HL-60 (cell line): ENCODE data around the gene B4GALT1.

Source experiments
- CTCF ChIP-seq: IDR thresholded peaks from one replicate; pipeline ENCODE4 v1.5.1; 2011; ENCODE audit warnings: low read length, control low read depth, inconsistent platforms; ENCODE audit not compliant: insufficient read depth
- POLR2AphosphoS5 ChIP-seq: IDR thresholded peaks from 2 replicates; pipeline ENCODE4 v1.6.1; 2012; ENCODE audit warnings: low read depth
- REST ChIP-seq: IDR thresholded peaks from 2 replicates; pipeline ENCODE4 v1.6.1; 2012; ENCODE audit warnings: low read depth; ENCODE audit not compliant: insufficient replicate concordance

- TF ChIP-seq CTCF (no peak), REST (no peak), POLR2AphosphoS5 (no peak)
Measured at GRCh38 chr9:33106372-33106771, 60.8 kb downstream of the B4GALT1 start.
